ENCODE results near the gene COL5A1. TPM values are rescaled to one million over a fixed set of nuclear protein-coding genes. Genes with fewer than 3 reads are reported as not detected.
"Not testable (repeated sequence)": the region's sequence is repeated elsewhere in the genome, so short reads cannot be mapped to it uniquely, and the experiment has no call there.

Gene COL5A1
- total RNA-seq, 1 donor from 2014 or later = 13.9 TPM

DNA sequence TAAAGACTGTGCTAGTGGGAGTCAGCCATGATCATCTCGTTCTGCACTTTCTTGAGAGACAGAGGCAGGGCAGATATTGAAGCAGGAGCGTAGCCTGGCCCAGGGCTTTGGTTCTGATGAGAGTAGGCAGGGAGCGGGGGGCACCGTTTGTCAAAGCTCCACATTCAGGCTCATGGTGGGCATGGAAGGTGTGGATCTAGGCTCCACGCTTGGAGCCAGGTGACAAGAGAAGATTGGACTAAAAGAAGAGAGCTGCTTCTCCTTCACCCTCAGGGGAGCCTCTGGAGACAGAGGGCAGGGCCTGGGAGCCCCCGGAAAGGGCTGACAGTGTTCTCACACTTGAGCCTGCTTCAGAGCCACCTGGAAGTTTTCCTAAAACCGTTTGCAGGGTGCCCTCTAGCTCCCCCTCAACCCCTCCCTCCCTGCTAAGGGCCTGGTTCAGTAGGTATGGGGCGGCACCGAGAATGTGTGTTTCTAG is 214.3 kb downstream of the COL5A1 start:
- no peak overlapping the region for H3K27ac ChIP-seq (replicated peaks)
- H3K4me3 ChIP-seq = no peak overlapping the region
- TF ChIP-seq, protein P1, sequence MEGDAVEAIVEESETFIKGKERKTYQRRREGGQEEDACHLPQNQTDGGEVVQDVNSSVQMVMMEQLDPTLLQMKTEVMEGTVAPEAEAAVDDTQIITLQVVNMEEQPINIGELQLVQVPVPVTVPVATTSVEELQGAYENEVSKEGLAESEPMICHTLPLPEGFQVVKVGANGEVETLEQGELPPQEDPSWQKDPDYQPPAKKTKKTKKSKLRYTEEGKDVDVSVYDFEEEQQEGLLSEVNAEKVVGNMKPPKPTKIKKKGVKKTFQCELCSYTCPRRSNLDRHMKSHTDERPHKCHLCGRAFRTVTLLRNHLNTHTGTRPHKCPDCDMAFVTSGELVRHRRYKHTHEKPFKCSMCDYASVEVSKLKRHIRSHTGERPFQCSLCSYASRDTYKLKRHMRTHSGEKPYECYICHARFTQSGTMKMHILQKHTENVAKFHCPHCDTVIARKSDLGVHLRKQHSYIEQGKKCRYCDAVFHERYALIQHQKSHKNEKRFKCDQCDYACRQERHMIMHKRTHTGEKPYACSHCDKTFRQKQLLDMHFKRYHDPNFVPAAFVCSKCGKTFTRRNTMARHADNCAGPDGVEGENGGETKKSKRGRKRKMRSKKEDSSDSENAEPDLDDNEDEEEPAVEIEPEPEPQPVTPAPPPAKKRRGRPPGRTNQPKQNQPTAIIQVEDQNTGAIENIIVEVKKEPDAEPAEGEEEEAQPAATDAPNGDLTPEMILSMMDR (IDR thresholded peaks at IDR 0.05; ENCODE audit: borderline replicate concordance) = no peak
- DNase-seq = no peak
- peaks cover 6% of the 10 kb centered on the region for H3K9me3 ChIP-seq (replicated peaks)
- no peaks in the 10 kb centered on the region for H3K4me1 ChIP-seq
- peaks cover 39% of the 10 kb centered on the region for H3K27me3 ChIP-seq (ENCODE audit: low read depth)
- no peaks in the 10 kb centered on the region for H3K36me3 ChIP-seq
- intact Hi-C loops (cut with micrococcal nuclease) = no loop called here

DNA sequence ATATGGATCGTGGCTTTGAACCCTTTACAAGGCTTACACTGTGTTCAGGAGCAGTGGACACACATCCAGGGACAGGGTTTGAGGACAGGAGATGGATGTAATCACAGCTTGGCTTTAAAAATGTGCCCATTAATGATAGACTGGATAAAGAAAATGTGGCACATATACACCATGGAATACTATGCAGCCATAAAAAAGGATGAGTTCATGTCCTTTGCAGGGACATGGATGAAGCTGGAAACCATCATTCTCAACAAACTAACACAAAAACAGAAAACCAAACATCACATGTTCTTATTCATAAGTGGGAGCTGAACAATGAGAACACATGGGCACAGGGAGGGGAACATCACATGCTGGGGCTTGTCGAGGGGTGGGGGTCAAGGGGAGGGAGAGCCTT is 215.8 kb downstream of the COL5A1 start:
- Histone ChIP-seq H3K27me3 (ENCODE audit: low read depth) (peaks cover 39% of the 10 kb centered on the region), H3K9me3 (replicated peaks) (peaks cover 12% of the 10 kb centered on the region)
- H3K4me1 ChIP-seq; H3K27ac ChIP-seq (replicated peaks); intact Hi-C loops (cut with micrococcal nuclease); DNase-seq; H3K36me3 ChIP-seq; H3K4me3 ChIP-seq: not testable (repeated sequence)

DNA sequence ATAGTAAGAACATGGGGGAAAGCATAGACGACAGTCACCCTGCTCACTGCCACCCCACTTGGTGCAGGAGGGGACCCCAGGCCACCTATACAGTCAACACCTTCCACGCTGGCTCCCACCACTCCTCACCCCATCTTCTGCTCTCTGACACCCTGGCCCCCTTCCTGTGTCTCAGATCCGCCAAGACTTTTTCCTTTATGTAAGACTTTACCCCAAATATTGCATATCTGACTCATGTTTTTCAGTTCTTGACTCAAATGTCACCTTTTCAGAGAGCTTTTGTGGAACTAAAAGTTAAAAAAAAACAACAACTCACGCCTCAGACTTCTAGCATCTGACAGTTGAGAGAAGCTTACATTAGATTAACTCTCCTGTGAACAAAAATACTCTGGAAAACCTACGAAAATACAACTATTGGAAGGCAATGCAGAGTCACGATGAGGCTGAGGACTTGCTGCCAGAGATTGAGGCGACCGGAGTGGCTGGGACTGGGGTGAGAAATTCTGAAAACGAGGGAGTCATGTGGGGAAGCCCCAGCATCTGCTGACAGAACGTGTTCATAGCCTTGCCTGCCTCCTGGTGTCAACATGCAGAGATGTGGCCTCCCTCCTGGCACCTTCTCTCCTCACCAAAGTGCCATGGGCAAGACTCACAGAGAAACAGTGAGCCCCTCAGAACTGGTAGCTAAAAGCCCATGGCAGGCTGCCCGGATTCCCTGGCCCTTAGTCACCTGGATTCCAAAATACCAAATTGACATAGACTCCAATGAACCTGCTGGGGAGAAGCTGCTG is 216.6 kb downstream of the COL5A1 start:
- Histone ChIP-seq H3K9me3 (replicated peaks) (peaks cover 12% of the 10 kb centered on the region), H3K27me3 (ENCODE audit: low read depth) (peaks cover 33% of the 10 kb centered on the region), H3K4me1 (no peaks in the 10 kb centered on the region), H3K27ac (replicated peaks) (no peak overlapping the region), H3K36me3 (no peaks in the 10 kb centered on the region), H3K4me3 (no peak overlapping the region)
- TF ChIP-seq, protein P1 (IDR thresholded peaks at IDR 0.05; ENCODE audit: borderline replicate concordance) = no peak
- no peak for DNase-seq
- intact Hi-C loops (cut with micrococcal nuclease) = no loop called here

DNA sequence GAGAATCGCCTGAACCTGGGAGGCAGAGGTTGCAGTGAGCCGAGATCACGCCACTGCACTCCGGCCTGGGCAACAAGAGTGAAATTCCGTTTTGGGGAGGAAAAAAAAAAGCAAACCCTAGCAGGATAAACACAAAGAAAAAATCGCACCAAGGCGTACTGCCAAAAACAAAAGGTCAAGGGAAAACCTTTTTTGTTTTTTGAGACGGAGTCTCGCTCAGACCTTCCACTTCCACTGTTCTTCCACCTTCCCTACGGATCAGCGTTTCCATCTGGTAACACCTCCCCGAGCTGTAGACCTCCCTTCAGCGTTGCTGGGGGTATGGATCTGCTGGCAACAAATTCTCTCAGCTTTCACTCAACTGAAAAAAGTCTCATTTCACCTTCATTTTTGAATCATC is 218.9 kb downstream of the COL5A1 start:
- Histone ChIP-seq H3K27ac (replicated peaks) (no peak overlapping the region), H3K4me1 (peaks cover 14% of the 10 kb centered on the region), H3K9me3 (replicated peaks) (peaks cover 12% of the 10 kb centered on the region), H3K27me3 (ENCODE audit: low read depth) (peaks cover 13% of the 10 kb centered on the region), H3K36me3 (no peaks in the 10 kb centered on the region), H3K4me3 (no peak overlapping the region)
- DNase-seq = no peak
- TF ChIP-seq, protein P1 (IDR thresholded peaks at IDR 0.05; ENCODE audit: borderline replicate concordance) = no peak
- intact Hi-C loops (cut with micrococcal nuclease) = no loop called here

DNA sequence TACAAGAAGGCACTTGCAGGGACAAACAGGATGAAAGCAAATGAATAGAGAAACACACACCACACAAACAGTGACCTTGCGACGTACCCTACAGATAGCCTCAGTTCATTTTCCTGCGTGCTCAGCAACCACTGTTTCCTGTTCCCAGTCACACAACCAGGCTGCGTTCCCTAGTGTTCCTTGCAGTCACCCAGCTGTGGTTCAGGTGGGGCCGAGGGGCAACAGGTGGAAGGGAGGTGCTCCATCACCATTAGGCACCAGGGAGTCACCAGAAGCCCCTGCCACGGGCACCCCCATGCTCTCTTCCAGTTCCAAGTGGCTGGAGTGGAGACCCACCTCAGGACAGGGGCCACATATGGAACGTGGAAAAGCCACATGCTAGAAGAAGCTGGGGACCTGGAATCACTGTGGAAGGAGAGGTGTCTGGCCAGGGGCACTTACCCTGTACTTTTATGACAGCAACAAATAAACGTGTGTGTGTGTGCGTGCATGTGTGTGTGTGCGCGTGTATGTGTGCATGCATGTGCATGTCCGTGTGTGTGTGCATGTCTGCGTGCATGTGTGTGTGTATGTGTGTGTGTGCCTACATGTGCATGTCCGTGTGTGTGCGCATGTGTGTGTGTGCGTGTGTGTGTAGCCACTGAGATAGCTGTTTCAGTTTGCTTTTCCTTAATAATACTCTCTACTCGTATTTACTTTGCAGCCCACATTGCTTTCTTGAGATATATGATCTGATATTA is 220.2 kb downstream of the COL5A1 start:
- TF ChIP-seq, protein P1 (IDR thresholded peaks at IDR 0.05; ENCODE audit: borderline replicate concordance) = no peak
- no peak for DNase-seq
- Histone ChIP-seq H3K4me3 (no peak overlapping the region), H3K36me3 (no peaks in the 10 kb centered on the region), H3K27ac (replicated peaks) (no peak overlapping the region), H3K4me1 (peaks cover 14% of the 10 kb centered on the region), H3K27me3 (ENCODE audit: low read depth) (peaks cover 3% of the 10 kb centered on the region), H3K9me3 (replicated peaks) (peaks cover 12% of the 10 kb centered on the region)
- intact Hi-C loops (cut with micrococcal nuclease) = no loop called here
